Activated CD8-positive, alpha-beta memory T cell treated with anti-CD3 and anti-CD28 coated beads, Interleukin-2, amount 10 ng/mL, durations not matched to agents 7 days and 5 days (primary cell): ENCODE data around the gene MARCHF6. TPM values are rescaled to one million over a fixed set of nuclear protein-coding genes. Genes with fewer than 3 reads are reported as not detected.
A peak's percentile ranks its signal among the peaks of the same experiment; 100 is the strongest.

Experiments used
- ATAC-seq: fragments of 150-1000 bp; cut with Tn5 transposase; one replicate; pipeline ENCODE4 v1.10.0; 2021; ENCODE audit warnings: moderate library complexity
- CTCF ChIA-PET: fragments of 350-600 bp; sonication (Branson Sonifier 250); formaldehyde crosslinking; loops from one replicate; lab custom pipeline; 2021; ENCODE audit warnings: antibody characterized with exemption; lab: Charles Lee
- DNase-seq: peaks from one replicate; pipeline ENCODE4 v3.0.0-alpha.2; 2020
- H3K27ac Mint-ChIP-seq: one replicate; pipeline ENCODE4 v1.8.0; 2021; ENCODE audit warnings: mild to moderate bottlenecking, mixed read lengths
- H3K27me3 Mint-ChIP-seq: one replicate; pipeline ENCODE4 v1.8.0; 2021; ENCODE audit warnings: mixed read lengths
- H3K36me3 Mint-ChIP-seq: one replicate; pipeline ENCODE4 v1.8.0; 2021; ENCODE audit warnings: mild to moderate bottlenecking, mixed read lengths
- H3K4me1 Mint-ChIP-seq: one replicate; pipeline ENCODE4 v1.8.0; 2021; ENCODE audit warnings: mixed read lengths
- H3K4me3 Mint-ChIP-seq: one replicate; pipeline ENCODE4 v1.8.0; 2021; ENCODE audit warnings: mild to moderate bottlenecking, moderate library complexity, mixed read lengths
- H3K9me3 Mint-ChIP-seq: one replicate; pipeline ENCODE4 v1.8.0; 2022; ENCODE audit warnings: low read depth, mixed read lengths
- total RNA-seq, 2 experiments: library from RNA; stranded (reverse); gene quantifications; one replicate each; pipeline ENCODE4 v1.2.3, GENCODE V29; 2021

The MARCHF6 gene
- total RNA-seq, 2 experiments from 2014 or later = 88.5 to 89.9 TPM

DNA sequence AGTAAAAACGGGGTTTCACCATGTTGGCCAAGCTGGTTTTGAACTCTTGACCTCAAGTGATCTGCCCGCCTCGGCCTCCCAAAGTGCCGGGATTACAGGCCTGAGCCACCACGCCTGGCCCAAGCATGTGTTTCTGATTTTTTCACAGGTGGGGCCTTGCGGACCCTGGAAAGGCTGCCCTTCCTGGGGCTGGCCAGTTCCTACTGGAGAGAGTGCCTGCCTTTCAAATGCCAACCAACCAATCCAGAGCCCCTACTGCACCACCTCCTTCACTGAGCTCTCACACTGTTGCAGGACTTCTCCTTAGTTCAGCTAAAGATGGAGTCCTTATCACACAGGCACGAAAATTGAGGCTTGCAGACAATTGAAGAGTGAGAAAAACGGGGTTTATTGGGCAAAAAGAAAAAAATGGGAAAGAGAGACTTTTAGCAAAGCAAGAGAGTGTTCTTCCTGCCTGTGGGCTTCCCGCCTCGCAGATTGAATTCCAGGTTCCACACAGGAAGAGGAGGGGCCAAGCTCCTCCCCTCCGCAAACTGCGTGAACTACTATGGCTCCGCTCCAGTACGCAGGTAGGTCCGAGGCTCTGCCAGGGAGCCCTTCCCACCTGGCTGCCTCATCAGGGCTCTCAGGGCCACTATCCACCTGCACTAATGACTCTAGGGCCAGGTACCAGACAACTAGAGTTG is 37.5 kb upstream of the MARCHF6 start:
- Mint-ChIP-seq H3K36me3 (peaks cover under 1% of the 10 kb centered on the region), H3K27ac (no peak overlapping the region), H3K27me3 (peaks cover 5% of the 10 kb centered on the region), H3K9me3 (no peaks in the 10 kb centered on the region), H3K4me1 (peaks cover 9% of the 10 kb centered on the region), H3K4me3 (no peak overlapping the region)
- DNase-seq (no peak), ATAC-seq (no peak)
- CTCF ChIA-PET = interaction anchor here (0.7 kb wide), 1 partner anchor 61 kb away, joined by 4 read pairs; no protein-coding TSS in a partner anchor

- H3K36me3 Mint-ChIP-seq = no peaks in the 10 kb centered on the region
Measured at GRCh38 chr5:10317825-10318682, 35.4 kb upstream of the MARCHF6 start.

GRCh38 chr5:10319202-10319851 is 34.2 kb upstream of the MARCHF6 start:
- H3K27me3 Mint-ChIP-seq = peaks cover 6% of the 10 kb centered on the region
- ATAC-seq (no peak), DNase-seq (no peak)
- peaks cover 3% of the 10 kb centered on the region for H3K4me1 Mint-ChIP-seq
- H3K4me3 Mint-ChIP-seq = no peak overlapping the region
- H3K36me3 Mint-ChIP-seq = no peaks in the 10 kb centered on the region
- H3K9me3 Mint-ChIP-seq = no peaks in the 10 kb centered on the region
- no peak overlapping the region for H3K27ac Mint-ChIP-seq
- CTCF ChIA-PET = no interaction called here

More at GRCh38 chr5:10317825-10318682, 35.4 kb upstream of the MARCHF6 start:
- Mint-ChIP-seq H3K27me3 (peaks cover 5% of the 10 kb centered on the region), H3K4me3 (no peak overlapping the region), H3K4me1 (peaks cover 3% of the 10 kb centered on the region), H3K27ac (no peak overlapping the region), H3K9me3 (no peaks in the 10 kb centered on the region)
- CTCF ChIA-PET = no interaction called here
- DNase-seq (no peak), ATAC-seq (peak; percentile 20)

GRCh38 chr5:10320793-10321192 is 32.7 kb upstream of the MARCHF6 start:
- no peaks in the 10 kb centered on the region for H3K36me3 Mint-ChIP-seq
- DNase-seq (no peak), ATAC-seq (no peak)
- H3K4me3 Mint-ChIP-seq = no peak overlapping the region
- peaks cover 7% of the 10 kb centered on the region for H3K27me3 Mint-ChIP-seq
- CTCF ChIA-PET = no interaction called here
- H3K4me1 Mint-ChIP-seq = peaks cover 3% of the 10 kb centered on the region
- H3K27ac Mint-ChIP-seq = no peak overlapping the region
- H3K9me3 Mint-ChIP-seq = no peaks in the 10 kb centered on the region

DNA sequence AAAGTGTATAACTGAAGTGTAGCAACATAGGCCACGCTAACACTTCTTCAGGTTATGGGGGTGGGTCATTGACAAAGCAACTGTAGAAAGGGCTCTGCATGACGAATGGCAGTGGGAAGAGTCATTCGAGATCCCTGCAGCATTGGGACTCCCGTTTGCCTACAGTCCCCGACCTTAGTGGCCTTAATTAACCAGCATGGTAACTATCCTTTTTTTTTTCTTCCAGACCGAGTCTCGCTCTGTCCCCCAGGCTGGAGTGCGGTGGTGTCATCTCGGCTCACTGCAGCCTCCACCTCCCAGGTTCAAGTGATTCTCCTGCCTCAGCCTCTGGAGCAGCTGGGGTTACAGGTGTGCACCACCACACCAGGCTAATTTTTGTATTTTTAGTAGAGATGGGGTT is 31.6 kb upstream of the MARCHF6 start:
- no peak for DNase-seq
- Mint-ChIP-seq H3K4me1 (peaks cover 3% of the 10 kb centered on the region), H3K4me3 (no peak overlapping the region), H3K27me3 (peaks cover 7% of the 10 kb centered on the region), H3K36me3 (no peaks in the 10 kb centered on the region), H3K27ac (no peak overlapping the region), H3K9me3 (no peaks in the 10 kb centered on the region)
- ATAC-seq = no peak
- CTCF ChIA-PET = no interaction called here

DNA sequence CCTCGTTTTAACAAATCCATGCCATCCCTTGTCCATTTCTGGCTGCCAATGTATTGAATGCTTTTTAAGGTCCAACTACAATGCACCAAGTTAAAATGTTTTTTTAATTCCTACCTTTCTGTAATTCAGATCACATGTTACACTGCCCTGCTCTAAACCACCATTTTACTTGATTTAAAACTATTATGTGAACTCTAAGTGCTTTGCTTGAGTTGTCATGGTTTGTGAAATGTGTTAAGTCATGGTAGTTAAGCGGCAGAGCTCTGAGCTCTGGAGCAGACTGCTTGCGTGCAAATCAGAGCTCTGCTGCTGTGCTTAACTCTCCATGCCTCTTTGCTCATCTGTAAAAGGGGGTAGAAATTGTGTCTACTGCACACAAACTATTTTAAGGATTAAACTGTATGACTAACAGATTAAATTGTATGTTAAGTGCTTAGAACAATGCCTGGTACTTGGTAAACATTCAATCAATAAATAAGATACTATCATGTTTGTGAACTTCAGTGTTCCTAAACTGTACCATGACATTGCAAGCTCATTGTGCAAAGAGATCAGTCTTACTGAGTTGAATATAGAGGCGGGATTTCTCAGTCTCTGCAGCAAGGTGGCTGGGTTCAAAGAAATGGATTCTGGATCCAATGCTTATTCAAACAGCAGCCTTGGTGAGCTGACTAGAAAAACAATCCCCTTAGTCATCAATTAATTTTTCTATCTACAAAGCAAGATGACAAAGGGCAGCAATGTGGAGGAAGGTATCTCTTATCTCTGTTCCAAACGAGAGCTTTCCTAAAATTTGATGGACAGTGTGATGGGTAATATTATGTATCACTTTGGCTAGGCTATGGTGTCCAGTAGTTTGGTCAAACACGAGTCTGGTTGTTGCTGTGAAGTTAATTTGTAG is 29.7 kb upstream of the MARCHF6 start:
- H3K36me3 Mint-ChIP-seq = no peaks in the 10 kb centered on the region
- H3K4me1 Mint-ChIP-seq = peaks cover 5% of the 10 kb centered on the region
- H3K27ac Mint-ChIP-seq = no peak overlapping the region
- no peaks in the 10 kb centered on the region for H3K9me3 Mint-ChIP-seq
- CTCF ChIA-PET = no interaction called here
- DNase-seq (no peak), ATAC-seq (no peak)
- H3K27me3 Mint-ChIP-seq = peaks cover 10% of the 10 kb centered on the region
- no peak overlapping the region for H3K4me3 Mint-ChIP-seq

- Mint-ChIP-seq H3K27me3 (peaks cover 13% of the 10 kb centered on the region), H3K9me3 (no peaks in the 10 kb centered on the region), H3K27ac (no peak overlapping the region), H3K36me3 (no peaks in the 10 kb centered on the region), H3K4me1 (peaks cover 9% of the 10 kb centered on the region), H3K4me3 (no peak overlapping the region)
- DNase-seq (peak; percentile 16), ATAC-seq (no peak)
- CTCF ChIA-PET = interaction anchor here (1.4 kb wide), 1 partner anchor 14 kb away, joined by 3 read pairs; no protein-coding TSS in a partner anchor
Measured at GRCh38 chr5:10324518-10325370, 28.8 kb upstream of the MARCHF6 start.

DNA sequence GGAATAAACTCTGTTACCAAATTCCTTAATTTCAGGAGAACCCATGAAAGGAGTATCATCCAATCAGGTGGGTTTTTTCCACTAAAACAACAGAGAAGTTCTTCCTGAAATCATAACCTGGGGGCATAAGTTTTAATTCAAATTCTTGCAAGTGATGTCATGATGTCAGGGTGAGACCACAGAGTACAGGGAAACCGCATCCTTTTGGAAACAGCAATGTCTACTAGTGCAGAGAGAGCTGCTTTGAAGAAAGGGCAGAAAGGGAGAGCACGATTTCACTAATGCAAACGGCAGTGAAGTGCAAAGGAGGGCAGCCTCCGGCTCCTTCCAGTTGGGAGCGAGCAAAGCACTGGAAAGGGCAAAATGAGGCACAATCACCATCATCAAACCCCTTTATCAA is 25.2 kb upstream of the MARCHF6 start:
- CTCF ChIA-PET = interaction anchor here (1.3 kb wide), 1 partner anchor 29 kb away, joined by 3 read pairs; no protein-coding TSS in a partner anchor
- no peaks in the 10 kb centered on the region for H3K9me3 Mint-ChIP-seq
- no peaks in the 10 kb centered on the region for H3K36me3 Mint-ChIP-seq
- no peak overlapping the region for H3K27ac Mint-ChIP-seq
- ATAC-seq = no peak
- H3K4me3 Mint-ChIP-seq = no peak overlapping the region
- peaks cover 15% of the 10 kb centered on the region for H3K4me1 Mint-ChIP-seq
- no peak for DNase-seq
- H3K27me3 Mint-ChIP-seq = peaks cover 46% of the 10 kb centered on the region

DNA sequence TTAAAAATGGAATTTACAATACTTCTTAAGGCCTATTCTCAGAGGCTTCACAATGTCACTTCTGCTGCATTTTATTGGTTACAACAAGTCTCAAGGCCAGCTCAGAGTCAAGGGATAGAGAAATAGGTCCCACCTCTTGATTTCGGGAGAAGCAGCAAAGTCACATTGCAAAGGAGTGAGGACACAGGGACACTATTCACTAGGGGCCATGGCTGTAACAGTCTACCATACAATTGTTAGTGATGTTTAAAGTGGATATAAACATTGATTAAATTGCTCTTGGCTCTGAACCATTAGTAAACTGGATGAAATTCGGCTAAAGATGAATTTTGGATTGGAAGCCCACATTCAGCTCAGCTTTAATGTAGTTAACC is 24.1 kb upstream of the MARCHF6 start:
- no peak for ATAC-seq
- no peak overlapping the region for H3K27ac Mint-ChIP-seq
- H3K36me3 Mint-ChIP-seq = no peaks in the 10 kb centered on the region
- no peaks in the 10 kb centered on the region for H3K9me3 Mint-ChIP-seq
- CTCF ChIA-PET = no interaction called here
- no peak overlapping the region for H3K4me3 Mint-ChIP-seq
- DNase-seq = no peak
- H3K4me1 Mint-ChIP-seq = peaks cover 17% of the 10 kb centered on the region
- H3K27me3 Mint-ChIP-seq = peaks cover 49% of the 10 kb centered on the region

GRCh38 chr5:10329820-10330481 is 23.5 kb upstream of the MARCHF6 start:
- Mint-ChIP-seq H3K4me3 (no peak overlapping the region), H3K9me3 (no peaks in the 10 kb centered on the region), H3K36me3 (no peaks in the 10 kb centered on the region), H3K27ac (no peak overlapping the region), H3K27me3 (peaks cover 53% of the 10 kb centered on the region), H3K4me1 (peaks cover 17% of the 10 kb centered on the region)
- CTCF ChIA-PET = interaction anchor here (1.1 kb wide), 1 partner anchor 18 kb away, joined by 3 read pairs; no protein-coding TSS in a partner anchor
- ATAC-seq (no peak), DNase-seq (no peak)

- Mint-ChIP-seq H3K4me3 (no peak overlapping the region), H3K9me3 (no peaks in the 10 kb centered on the region), H3K36me3 (no peaks in the 10 kb centered on the region), H3K4me1 (peaks cover 17% of the 10 kb centered on the region), H3K27me3 (peaks cover 56% of the 10 kb centered on the region), H3K27ac (no peak overlapping the region)
- ATAC-seq = no peak
- no peak for DNase-seq
- CTCF ChIA-PET = interaction anchor here (0.6 to 1.1 kb wide), 2 partner anchors 13 to 18 kb away, joined by 3 to 4 read pairs; no protein-coding TSS in a partner anchor
Measured at GRCh38 chr5:10330511-10331230, 22.8 kb upstream of the MARCHF6 start.
